ENCODE data around the gene PAK1. TPM values are rescaled to one million over a fixed set of nuclear protein-coding genes. Genes with fewer than 3 reads are reported as not detected.

Gene PAK1
- total and polyA plus RNA-seq, 2 donors (not counting 3 experiments of a cell fraction or from before 2014, with no cell fraction given), result 5.6 to 12.9 TPM

DNA sequence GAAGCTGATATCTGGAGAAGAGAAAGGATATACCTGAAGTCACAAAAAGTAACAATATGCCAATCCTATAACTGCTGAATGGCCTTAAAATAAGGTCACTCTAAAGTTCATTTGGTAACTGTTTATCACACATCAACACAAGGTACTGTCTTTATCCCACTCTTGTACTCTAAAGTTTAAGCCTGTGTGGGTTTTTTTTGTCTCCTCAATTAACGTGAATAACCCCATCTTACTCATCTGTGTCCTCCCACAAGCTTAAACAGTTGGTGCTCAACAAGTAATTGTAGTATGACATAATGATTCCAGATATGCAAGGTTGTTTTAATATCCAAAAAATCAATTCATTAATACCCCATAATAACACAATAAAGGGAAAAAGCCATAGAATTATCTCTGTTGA lies 42.1 kb downstream of the PAK1 start:
- Histone ChIP-seq H3K9me1 (replicated peaks; ENCODE audit: control insufficient read depth, extremely low read depth, insufficient read depth, low read length) (no peaks in the 10 kb centered on the region), H3K9ac (replicated peaks; ENCODE audit: extremely low read depth, insufficient read depth, low read length) (no peak overlapping the region), H3K4me1 (ENCODE audit: control insufficient read depth, extremely low read depth, insufficient read depth, low read length) (no peaks in the 10 kb centered on the region), H3K4me2 (ENCODE audit: insufficient read depth, low read length) (no peak overlapping the region), H3K4me3 (replicated peaks in 1 of 3; ENCODE audit: insufficient read depth in 1 of 3, low read depth in 1 of 3, low read length in 3 of 3) (no peak overlapping the region), H3K36me3 (ENCODE audit: control insufficient read depth in 2 of 2, extremely low read depth in 1 of 2, insufficient read depth in 2 of 2, low read length in 2 of 2) (no peaks in the 10 kb centered on the region), H3K27ac (ENCODE audit: insufficient read depth, low read depth, low read length) (no peak overlapping the region), H3K79me2 (ENCODE audit: control insufficient read depth, insufficient read depth, low read length) (no peaks in the 10 kb centered on the region), H3K9me3 (replicated peaks; ENCODE audit: control insufficient read depth, insufficient read depth, low read length) (no peaks in the 10 kb centered on the region), H3K27me3 (ENCODE audit: control insufficient read depth in 2 of 2, insufficient read depth in 2 of 2, low read length in 2 of 2) (peaks cover 6% of the 10 kb centered on the region in 2 experiments), H2AFZ (ENCODE audit: low read depth, low read length) (no peak overlapping the region), H4K20me1 (replicated peaks; ENCODE audit: control insufficient read depth, extremely low read depth, insufficient read depth, low read length) (no peaks in the 10 kb centered on the region)
- CTCF ChIA-PET, result no interaction called here
- intact Hi-C loops (cut with micrococcal nuclease) (no loop called here), dilution Hi-C loops (cut with MboI; ENCODE audit: extremely low pct_ligation_motif_present, low sequenced_read_pairs) (no loop called here)
- no peak for FAIRE-seq
- BruUV-seq (replicated peaks), result no TSS peak
- no peak for TF ChIP-seq POLR2A (IDR thresholded peaks at IDR 0.05; ENCODE audit: low read depth, low read length)
- TF ChIP-seq, protein P1, sequence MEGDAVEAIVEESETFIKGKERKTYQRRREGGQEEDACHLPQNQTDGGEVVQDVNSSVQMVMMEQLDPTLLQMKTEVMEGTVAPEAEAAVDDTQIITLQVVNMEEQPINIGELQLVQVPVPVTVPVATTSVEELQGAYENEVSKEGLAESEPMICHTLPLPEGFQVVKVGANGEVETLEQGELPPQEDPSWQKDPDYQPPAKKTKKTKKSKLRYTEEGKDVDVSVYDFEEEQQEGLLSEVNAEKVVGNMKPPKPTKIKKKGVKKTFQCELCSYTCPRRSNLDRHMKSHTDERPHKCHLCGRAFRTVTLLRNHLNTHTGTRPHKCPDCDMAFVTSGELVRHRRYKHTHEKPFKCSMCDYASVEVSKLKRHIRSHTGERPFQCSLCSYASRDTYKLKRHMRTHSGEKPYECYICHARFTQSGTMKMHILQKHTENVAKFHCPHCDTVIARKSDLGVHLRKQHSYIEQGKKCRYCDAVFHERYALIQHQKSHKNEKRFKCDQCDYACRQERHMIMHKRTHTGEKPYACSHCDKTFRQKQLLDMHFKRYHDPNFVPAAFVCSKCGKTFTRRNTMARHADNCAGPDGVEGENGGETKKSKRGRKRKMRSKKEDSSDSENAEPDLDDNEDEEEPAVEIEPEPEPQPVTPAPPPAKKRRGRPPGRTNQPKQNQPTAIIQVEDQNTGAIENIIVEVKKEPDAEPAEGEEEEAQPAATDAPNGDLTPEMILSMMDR (IDR thresholded peaks at IDR 0.05; ENCODE audit: extremely low read depth in 1 of 2, insufficient read depth in 1 of 2, low read depth in 1 of 2, low read length in 2 of 2), result no peak
- no peak for TF ChIP-seq POLR2AphosphoS5 (IDR thresholded peaks at IDR 0.05; ENCODE audit: insufficient read depth, low read depth, low read length)
- no peak for TF ChIP-seq MYC (IDR thresholded peaks at IDR 0.05; ENCODE audit: low read depth, low read length)
- TF ChIP-seq, protein P2, sequence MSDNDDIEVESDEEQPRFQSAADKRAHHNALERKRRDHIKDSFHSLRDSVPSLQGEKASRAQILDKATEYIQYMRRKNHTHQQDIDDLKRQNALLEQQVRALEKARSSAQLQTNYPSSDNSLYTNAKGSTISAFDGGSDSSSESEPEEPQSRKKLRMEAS (IDR thresholded peaks at IDR 0.05; ENCODE audit: insufficient read depth, insufficient read length), result no peak
- TF ChIP-seq FOS (IDR thresholded peaks at IDR 0.05; ENCODE audit: borderline replicate concordance, insufficient read depth, low read length), result no peak
- no peak for TF ChIP-seq GATA2 (IDR thresholded peaks at IDR 0.05; ENCODE audit: insufficient read depth, insufficient read length, low read depth, low read length)
- no peak for TF ChIP-seq JUN (IDR thresholded peaks at IDR 0.05; ENCODE audit: borderline replicate concordance, insufficient read depth, insufficient read length, low read depth)
- TF ChIP-seq EZH2 (IDR thresholded peaks at IDR 0.05; ENCODE audit: borderline replicate concordance, low read depth, low read length, severe bottlenecking), result no peak
- DNase-seq (ENCODE audit: low read depth, low spot score), result no peak
- POLR2A ChIA-PET, result no interaction called here

Measured in endothelial cell of umbilical vein (primary cell).